Activated CD8-positive, alpha-beta memory T cell treated with anti-CD3 and anti-CD28 coated beads for 48 hours (primary cell): ENCODE results near the gene FNDC3B.

Experiments used
- DNase-seq, 3 experiments: peaks; one replicate each; pipeline ENCODE4 v3.0.0-alpha.2; 2020; ENCODE audit warnings: low read depth in 2 of 3, low spot score in 2 of 3

Gene FNDC3B

GRCh38 chr3:172208586-172209332, 169.4 kb downstream of the FNDC3B start:
- no peak for DNase-seq

- no peak for DNase-seq
Observed at GRCh38 chr3:172209333-172210321, 170.2 kb downstream of the FNDC3B start.

DNA sequence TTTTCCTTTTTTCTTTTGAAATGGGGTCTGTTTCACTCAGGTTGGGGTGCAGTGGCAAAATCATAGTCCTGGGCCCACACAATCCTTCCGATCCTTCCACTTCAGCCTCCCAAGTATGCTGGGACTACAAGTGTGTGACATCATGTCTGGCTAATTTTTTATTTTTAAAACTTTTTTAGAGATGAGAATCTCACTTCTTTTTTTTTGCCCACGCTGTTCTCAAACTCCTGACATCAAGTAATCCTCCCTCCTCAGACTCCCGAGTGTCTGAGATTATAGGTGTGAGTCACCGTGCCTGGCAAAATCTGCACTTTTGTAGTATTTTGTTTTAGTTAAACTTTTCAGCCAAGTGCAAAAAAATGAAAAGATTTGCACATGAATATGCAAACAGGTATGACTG, 171.0 kb downstream of the FNDC3B start:
- no peak for DNase-seq

DNA sequence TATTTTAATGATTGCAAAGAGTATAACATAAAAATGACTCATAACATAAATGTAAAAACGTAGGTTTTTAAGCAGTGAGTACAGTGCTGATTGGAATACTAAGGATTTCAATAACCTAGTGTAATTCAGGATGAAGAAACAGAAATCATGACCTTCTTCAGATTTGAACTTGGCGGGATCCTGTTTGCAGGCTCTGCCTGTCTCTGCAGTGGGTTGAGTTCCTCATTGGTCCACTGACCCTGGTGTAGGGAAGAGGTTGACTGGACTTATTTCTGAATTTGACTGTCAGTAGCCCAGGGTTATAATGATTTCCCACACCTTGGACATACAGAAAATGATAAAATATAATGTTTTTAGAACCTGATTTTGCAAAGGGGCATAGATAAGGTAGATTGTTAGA, 171.7 kb downstream of the FNDC3B start:
- DNase-seq, result no peak

DNA sequence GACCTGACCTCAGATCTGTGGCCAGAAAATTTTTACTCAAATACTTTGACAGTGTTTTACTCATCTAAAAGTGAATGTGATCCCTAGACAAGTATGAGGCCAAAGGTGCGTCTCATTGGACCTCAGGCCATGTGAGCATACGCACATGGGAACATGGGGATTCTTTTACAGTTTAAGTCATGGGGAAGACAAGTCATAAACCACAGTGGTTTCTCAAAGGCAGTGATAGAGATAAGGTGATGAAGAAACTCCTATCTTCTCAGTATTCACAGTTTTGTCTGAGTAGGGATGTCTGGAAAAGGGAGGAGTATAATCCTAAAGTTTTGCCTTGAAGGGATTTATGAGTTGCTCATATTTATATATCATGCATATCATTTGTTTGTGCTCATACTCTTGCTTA, 173.8 kb downstream of the FNDC3B start:
- no peak for DNase-seq

- no peak for DNase-seq
Observed at GRCh38 chr3:172213904-172214303, 174.5 kb downstream of the FNDC3B start.

GRCh38 chr3:172216267-172216666, 176.9 kb downstream of the FNDC3B start:
- DNase-seq, result no peak

DNA sequence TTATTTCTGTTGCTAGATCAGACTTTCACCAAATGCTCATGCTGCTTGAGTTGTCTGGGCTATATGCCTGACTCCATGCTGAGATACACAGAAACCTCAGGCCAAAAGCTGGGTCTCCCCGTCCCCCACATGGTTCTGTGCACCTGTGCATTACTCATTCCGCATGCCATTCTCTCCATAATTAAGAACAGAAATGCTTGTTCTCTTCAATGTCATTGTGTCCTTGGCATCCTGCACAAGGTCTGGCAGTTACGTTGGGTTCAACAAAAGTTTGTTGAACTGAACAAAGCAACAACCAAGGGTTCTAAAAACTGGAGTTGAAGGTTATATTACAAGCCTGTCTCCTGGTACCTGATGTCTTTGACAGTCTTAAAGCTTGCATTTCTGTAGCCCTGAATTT, 177.5 kb downstream of the FNDC3B start:
- no peak for DNase-seq

DNA sequence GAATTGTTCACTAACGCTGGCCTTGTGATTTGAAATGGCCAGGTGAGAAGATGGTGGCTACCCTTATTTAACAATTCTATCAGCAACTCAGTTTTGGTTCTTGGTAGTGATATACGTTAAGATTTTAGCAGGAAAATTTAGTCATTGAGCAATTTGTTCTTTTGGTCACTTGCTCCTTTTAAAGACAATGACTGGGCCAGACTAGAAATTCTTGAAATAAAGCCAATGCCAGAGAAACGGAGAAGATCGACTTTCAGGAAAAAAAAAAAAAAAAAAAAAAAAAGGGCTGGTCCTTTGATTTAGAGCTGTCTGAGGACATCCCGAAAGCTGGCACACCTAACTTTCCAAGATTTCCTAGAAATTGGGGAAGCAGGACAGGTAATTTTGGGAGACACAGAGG, 178.5 kb downstream of the FNDC3B start:
- no peak for DNase-seq

DNA sequence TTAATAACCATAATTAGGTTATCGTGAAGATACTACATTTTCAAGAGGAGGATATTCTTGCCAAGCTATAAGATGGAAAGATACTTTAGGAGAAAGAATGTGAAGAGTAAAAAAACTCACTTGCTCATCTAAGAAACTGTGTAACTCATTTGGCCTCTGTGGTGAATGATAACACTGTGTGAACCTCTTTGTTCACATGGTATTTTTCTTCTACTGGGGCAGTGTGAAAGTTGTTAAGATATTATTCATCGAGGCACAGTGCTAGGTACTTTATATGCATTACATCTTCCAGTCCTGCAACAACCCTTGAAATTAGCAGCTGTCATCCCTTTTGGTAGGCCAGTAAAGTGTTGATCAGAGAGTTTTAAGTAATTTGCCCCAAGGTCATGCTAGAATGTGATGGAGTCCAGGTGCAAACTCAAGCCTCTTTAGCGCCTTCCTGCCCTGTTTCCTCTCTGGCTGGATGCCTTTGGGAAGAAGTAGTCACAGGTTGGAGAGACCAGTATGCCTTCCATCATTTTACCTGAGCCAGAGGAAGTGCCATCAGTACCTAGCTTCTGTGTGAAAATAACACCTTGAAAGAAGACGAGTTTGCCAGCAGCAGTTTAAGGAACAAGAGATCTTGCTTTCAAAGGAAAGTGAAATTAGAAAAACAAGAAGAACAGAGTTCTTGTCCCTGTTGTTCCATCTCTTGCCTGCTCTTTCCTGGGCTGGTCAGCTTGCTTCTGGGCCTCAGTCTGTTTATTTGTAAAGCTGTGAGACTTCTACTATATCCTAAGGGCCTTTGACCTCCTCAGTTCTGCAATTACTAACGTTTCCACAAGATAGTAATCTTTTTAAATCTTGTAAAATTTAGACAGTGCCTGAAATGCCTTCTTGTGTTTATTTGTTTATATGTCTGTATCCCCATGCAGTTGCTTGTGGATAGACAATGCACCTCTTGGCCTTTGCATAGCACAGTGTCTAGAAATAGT, 179.3 kb downstream of the FNDC3B start:
- no peak for DNase-seq

DNA sequence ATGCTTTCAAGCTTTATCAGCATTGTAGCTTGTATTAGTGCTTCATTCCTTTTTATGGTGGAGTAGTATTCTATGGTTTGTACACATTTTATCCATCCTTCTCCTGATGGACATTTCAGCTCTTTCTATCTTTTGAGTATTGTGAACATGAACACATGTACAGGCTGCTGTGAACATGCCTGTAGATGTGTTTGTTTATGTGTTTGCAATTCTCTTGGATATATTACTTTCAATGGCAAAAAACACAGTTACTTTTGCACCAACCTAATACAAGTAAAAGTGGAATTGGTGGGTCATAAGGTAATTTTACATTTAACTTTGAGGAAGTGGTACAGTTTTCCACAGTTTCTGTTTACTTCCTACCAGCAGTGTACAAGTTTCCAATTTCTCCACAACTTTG, 180.4 kb downstream of the FNDC3B start:
- no peak for DNase-seq

GRCh38 chr3:172221547-172221946, 182.2 kb downstream of the FNDC3B start:
- no peak for DNase-seq

GRCh38 chr3:172222478-172223071, 183.2 kb downstream of the FNDC3B start:
- no peak for DNase-seq

GRCh38 chr3:172223870-172224269, 184.5 kb downstream of the FNDC3B start:
- DNase-seq, result no peak

DNA sequence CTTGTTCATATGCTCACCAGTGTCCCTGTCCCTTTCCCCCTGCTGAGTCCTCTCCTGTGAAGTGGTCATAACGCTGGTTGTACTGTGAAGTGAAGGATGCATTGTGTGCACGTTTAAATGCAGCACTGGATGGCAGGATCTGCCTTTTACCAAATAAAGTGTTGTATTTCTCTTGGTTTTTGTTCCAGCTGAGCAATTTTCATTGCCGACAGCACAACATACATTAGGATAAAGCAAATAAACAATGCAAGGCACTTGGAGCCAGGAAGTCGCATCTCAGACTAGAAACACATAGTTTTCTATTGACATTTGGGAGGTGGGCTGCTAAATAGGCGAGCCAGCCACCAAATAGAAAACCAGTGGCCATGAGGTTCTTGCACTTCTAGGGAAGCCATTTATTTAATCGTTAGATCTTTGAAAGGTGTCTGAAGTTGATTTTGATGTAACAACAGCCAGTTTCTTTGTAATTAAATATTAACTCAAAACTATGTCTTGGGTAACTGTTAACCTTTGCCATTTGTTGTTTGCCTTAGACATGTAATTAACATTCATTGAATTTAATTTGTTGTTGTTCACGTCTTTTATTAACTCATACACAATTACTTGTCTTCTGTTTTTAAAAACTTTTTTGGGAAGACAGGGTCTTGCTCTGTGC, 185.3 kb downstream of the FNDC3B start:
- no peak for DNase-seq

GRCh38 chr3:172225215-172225707, 185.9 kb downstream of the FNDC3B start:
- no peak for DNase-seq

DNA sequence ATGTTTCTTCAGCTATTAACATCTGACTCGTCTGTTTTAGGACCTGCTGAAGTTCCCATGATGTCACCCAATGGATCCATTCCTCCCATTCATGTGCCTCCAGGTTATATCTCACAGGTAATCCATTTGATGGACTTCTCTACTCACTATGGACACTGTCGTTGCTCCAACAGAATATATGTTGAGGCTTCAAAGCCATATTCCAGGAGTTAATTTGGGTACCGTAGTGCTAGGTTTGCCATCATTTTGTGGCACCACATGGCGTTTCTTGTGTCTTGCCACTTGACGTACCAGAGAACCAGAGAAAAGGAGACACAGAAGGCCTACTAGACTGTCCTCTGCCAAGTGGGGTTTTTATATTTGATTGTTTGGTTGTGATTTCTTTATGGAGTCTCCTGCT, 187.5 kb downstream of the FNDC3B start:
- DNase-seq, result no peak

DNA sequence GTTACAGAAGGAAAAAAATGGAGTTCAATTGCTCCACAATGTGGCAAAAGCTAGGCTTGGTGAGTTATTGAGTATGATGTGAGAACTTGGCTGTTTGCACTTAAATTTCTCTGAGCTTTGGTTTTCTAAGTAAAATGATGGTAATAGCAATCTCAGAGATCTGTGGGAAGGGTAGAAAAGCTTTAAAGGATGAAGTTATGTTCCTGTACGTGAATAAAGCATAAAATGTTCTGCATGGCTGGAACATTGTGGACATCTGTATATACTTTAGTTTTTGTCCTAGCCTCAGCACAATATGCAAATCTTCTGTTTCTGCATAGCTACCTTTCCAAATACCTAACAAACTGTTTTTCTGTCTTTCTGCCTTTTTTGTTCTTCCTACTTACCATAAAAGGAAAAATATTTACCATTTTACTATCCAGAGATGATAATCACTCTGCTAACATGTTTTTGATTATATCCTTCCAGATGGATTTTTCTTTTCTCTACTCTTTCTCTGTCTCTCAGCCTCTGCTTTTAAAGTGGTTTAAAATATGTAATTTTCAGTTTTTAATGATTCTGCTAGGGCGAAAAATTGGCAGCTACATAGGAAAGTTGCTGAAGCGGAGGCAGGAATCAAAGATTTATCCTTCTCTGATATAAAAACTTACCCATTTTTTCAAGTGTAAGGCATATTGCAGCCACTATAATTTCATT, 188.1 kb downstream of the FNDC3B start:
- no peak for DNase-seq

GRCh38 chr3:172228036-172228415, 188.6 kb downstream of the FNDC3B start:
- DNase-seq, result no peak
